ENCODE data around the gene TMEM203.
"Not testable (repeated sequence)": the region's sequence is repeated elsewhere in the genome, so short reads cannot be mapped to it uniquely, and the experiment has no call there.

Gene TMEM203, protein sequence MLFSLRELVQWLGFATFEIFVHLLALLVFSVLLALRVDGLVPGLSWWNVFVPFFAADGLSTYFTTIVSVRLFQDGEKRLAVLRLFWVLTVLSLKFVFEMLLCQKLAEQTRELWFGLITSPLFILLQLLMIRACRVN

DNA sequence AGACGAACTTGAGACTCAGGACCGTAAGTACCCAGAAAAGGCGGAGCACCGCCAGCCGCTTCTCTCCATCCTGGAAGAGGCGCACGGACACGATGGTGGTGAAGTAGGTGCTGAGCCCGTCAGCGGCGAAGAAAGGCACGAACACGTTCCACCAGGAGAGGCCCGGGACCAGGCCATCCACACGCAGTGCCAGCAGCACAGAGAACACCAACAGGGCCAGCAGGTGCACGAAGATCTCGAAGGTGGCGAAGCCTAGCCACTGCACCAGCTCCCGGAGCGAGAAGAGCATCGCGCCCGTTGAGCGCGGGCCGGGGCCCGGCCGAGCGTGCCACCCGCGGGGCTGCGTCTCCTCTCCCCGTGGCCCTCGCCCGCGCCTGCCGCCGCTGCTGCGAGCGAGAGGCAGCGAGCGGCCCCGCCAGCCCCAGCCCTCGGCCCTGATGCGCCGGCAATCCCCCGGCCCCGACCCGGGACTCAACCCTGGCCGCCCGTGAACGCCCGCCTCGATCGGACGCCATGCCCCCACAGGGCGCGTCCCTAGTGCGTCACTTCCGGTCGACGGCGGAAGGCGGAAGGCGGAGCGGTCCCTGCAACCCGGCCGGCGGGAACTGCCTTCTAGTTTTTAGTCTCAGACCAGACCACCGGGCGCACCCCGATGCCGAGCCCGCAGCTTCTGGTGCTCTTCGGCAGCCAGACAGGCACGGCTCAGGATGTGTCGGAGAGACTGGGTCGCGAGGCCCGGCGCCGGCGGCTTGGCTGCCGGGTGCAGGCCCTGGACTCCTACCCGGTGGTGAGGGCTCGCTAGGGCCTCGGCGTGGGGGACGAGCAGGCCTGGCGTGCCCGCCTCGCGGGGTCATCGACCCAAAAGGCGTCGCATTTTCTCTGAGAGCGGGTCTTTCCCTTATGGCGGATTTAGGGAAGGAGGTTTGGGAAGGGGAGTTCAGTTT lies at the start of gene TMEM203, which contains the start of gene NDOR1:
Gene TMEM203 (minus strand): TSS at position 523 of the 944 bp plus-strand sequence. CDS start 234 bp downstream, at position 289.
Gene NDOR1 (plus strand): TSS at position 575 of the 944 bp plus-strand sequence. CDS start 78 bp downstream, at position 653.
- in situ Hi-C loops (cut with HindIII; ENCODE audit: low sequenced_read_pairs), result no loop called here

GRCh38 chr9:137254624-137255447 lies 49.4 kb upstream of the TMEM203 start, which contains the start of gene NELFB:
Gene NELFB (plus strand): TSS chr9:137255327.
- in situ Hi-C loops (cut with HindIII; ENCODE audit: low sequenced_read_pairs), result no loop called here

GRCh38 chr9:137253717-137254623 lies 48.5 kb upstream of the TMEM203 start:
- in situ Hi-C loops (cut with HindIII; ENCODE audit: low sequenced_read_pairs), result no loop called here

- in situ Hi-C loops (cut with HindIII; ENCODE audit: low sequenced_read_pairs), result no loop called here
Measured at GRCh38 chr9:137252555-137253506, 47.4 kb upstream of the TMEM203 start.

GRCh38 chr9:137251490-137252268 lies 46.2 kb upstream of the TMEM203 start:
- in situ Hi-C loops (cut with HindIII; ENCODE audit: low sequenced_read_pairs), result no loop called here

GRCh38 chr9:137251194-137251461 lies 45.7 kb upstream of the TMEM203 start, which contains the start of gene STPG3:
Gene STPG3 (plus strand): TSS chr9:137251286. CDS start chr9:137251287, 1 bp downstream.
- in situ Hi-C loops (cut with HindIII; ENCODE audit: low sequenced_read_pairs), result no loop called here

DNA sequence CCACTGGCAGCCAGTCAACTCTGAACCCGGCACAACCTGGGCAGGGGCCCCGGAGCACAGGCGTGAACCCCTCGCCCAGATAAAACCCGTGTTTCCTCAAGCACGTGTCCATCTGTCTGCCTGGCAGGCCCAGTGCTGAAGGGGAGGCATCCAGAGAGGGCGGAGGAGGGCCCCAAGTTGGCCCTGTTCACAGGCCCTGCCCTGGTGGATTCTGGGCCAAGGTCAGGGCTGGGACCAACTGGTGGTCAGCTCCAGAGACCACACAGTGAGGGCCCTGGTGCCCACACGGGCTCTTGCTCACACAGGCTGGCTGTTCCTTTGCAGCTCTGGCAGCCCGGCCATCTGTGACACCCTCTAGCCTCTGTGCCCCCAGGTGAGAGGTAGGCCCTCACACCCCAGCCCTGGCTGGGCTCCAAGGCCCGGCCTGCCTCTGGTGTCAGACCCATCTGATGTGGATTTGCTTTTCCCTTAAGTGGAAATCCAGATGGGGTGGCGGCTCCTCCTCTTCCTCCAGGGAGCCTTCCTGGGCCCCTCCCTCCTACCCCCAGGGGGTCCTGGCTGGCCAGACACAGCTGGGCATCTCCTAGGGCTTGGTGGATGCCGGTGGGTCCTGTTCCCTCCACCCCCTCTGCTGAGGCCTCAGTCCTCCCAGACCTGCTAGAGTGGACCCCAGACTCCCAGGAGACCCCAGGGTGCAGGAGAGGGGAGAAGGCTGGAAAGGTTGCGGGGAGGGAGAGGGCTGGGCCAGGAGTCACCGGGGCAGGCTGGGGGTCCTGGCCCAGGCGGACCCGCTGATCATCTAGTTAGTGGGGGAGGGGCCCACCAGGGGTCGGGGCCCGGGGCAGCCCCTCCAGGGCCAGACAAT lies 45.1 kb upstream of the TMEM203 start:
- in situ Hi-C loops (cut with HindIII; ENCODE audit: low sequenced_read_pairs), result no loop called here

DNA sequence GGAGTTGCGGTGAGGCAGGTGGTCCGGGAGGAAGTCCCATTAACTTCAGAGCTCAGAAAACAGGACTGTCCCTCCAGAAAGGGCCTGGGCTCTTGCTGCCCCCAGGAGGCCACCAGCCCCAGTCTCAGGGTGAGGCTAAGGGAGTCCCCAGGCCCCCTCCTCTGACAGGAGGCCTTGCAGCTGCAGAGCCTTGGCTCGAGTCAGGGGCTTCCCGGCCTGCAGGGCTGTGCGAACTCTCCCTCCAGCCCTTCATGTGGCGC lies 42.4 kb upstream of the TMEM203 start:
- in situ Hi-C loops (cut with HindIII; ENCODE audit: low sequenced_read_pairs), result no loop called here

GRCh38 chr9:137247135-137247915 lies 41.9 kb upstream of the TMEM203 start:
- in situ Hi-C loops (cut with HindIII; ENCODE audit: low sequenced_read_pairs), result no loop called here

GRCh38 chr9:137245450-137246421 lies 40.3 kb upstream of the TMEM203 start:
- in situ Hi-C loops (cut with HindIII; ENCODE audit: low sequenced_read_pairs), result no loop called here

GRCh38 chr9:137244486-137245449 lies 39.3 kb upstream of the TMEM203 start:
- in situ Hi-C loops (cut with HindIII; ENCODE audit: low sequenced_read_pairs), result no loop called here

DNA sequence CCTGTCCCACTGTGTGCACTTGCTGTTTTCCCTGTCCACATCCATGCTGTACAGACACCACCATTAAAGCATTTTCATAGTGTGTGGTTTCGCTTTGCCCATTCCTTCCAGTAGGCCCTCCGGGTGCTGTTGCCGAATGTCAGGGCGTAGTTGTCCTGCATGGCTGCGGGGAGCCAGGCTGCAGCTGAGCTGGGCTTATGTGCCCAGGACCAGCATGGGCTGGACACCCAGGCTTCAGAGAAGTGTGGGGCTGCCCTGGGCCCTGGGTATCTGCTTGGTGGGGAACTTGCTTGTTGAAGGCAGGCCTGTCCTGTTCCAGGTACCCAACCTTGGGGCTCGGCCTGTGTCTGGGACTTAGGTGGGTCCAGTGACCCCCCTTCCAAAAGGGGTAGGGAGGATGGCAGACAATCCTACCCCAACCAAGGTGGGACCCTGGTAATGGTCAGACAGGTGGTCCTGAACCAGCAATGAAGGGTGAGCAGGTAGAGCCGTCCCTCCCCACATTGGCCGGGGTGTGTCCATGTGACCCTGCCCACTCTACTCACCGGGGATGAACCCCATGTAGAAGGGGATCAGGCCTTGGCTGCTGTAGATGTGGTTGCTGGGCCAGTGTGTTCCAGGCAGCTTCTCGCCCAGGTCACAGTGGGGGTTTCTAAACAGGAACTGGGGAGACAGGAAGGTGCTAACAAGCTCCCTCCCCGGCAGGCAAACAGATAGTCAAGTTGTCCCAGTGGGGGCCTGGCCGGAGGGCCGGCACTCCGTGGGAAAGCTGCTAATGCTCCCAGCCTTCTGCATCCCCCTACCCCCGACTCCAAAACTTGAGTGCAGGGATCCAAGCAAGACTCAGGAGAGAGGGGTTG lies 38.4 kb upstream of the TMEM203 start:
- in situ Hi-C loops (cut with HindIII; ENCODE audit: low sequenced_read_pairs), result no loop called here

GRCh38 chr9:137243266-137243625 lies 37.8 kb upstream of the TMEM203 start:
- in situ Hi-C loops (cut with HindIII; ENCODE audit: low sequenced_read_pairs), result not testable (repeated sequence)

Data from endothelial cell of hepatic sinusoid (primary cell).